ENCODE measurements around the gene RBFOX2. TPM values are rescaled to one million over a fixed set of nuclear protein-coding genes. Genes with fewer than 3 reads are reported as not detected.

The RBFOX2 gene
- total and polyA plus RNA-seq, 2 experiments from 2014 or later, result 88.8 to 131 TPM

DNA sequence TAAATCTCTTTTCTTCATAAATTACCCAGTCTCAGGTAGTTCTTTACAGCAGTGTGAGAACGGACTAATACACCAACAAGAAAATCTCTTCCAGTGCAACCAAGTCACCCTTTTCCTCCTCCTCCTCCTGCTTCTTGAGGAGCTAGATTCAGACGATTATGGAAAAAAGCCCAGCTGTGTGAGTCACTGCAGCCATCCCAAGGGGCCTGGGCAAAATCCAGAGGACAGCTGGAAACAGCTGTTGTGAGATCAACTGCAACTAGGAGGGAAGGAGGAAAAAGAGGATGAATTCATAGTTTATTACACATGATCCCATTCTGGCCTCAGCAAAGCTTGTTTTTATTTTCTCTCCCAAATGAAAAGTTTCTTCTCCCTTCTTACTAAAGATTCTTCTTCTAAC lies 32.9 kb downstream of the RBFOX2 start (continued):
- TF ChIP-seq CREB1 (CRISPR knock-in tag; IDR thresholded peaks at IDR 0.05; ENCODE audit: low read depth) (no peak), NANOG (IDR thresholded peaks at IDR 0.05; ENCODE audit: borderline replicate concordance) (no peak), EZH2 (IDR thresholded peaks at IDR 0.05; ENCODE audit: low read depth, unreplicated experiment) (no peak), EZH2phosphoT487 (IDR thresholded peaks at IDR 0.05; ENCODE audit: unreplicated experiment) (no peak), ZNF114 (CRISPR knock-in tag; IDR thresholded peaks at IDR 0.05) (no peak), STAT1 (IDR thresholded peaks at IDR 0.05; ENCODE audit: unreplicated experiment) (no peak)
- TF ChIP-seq, protein P1, sequence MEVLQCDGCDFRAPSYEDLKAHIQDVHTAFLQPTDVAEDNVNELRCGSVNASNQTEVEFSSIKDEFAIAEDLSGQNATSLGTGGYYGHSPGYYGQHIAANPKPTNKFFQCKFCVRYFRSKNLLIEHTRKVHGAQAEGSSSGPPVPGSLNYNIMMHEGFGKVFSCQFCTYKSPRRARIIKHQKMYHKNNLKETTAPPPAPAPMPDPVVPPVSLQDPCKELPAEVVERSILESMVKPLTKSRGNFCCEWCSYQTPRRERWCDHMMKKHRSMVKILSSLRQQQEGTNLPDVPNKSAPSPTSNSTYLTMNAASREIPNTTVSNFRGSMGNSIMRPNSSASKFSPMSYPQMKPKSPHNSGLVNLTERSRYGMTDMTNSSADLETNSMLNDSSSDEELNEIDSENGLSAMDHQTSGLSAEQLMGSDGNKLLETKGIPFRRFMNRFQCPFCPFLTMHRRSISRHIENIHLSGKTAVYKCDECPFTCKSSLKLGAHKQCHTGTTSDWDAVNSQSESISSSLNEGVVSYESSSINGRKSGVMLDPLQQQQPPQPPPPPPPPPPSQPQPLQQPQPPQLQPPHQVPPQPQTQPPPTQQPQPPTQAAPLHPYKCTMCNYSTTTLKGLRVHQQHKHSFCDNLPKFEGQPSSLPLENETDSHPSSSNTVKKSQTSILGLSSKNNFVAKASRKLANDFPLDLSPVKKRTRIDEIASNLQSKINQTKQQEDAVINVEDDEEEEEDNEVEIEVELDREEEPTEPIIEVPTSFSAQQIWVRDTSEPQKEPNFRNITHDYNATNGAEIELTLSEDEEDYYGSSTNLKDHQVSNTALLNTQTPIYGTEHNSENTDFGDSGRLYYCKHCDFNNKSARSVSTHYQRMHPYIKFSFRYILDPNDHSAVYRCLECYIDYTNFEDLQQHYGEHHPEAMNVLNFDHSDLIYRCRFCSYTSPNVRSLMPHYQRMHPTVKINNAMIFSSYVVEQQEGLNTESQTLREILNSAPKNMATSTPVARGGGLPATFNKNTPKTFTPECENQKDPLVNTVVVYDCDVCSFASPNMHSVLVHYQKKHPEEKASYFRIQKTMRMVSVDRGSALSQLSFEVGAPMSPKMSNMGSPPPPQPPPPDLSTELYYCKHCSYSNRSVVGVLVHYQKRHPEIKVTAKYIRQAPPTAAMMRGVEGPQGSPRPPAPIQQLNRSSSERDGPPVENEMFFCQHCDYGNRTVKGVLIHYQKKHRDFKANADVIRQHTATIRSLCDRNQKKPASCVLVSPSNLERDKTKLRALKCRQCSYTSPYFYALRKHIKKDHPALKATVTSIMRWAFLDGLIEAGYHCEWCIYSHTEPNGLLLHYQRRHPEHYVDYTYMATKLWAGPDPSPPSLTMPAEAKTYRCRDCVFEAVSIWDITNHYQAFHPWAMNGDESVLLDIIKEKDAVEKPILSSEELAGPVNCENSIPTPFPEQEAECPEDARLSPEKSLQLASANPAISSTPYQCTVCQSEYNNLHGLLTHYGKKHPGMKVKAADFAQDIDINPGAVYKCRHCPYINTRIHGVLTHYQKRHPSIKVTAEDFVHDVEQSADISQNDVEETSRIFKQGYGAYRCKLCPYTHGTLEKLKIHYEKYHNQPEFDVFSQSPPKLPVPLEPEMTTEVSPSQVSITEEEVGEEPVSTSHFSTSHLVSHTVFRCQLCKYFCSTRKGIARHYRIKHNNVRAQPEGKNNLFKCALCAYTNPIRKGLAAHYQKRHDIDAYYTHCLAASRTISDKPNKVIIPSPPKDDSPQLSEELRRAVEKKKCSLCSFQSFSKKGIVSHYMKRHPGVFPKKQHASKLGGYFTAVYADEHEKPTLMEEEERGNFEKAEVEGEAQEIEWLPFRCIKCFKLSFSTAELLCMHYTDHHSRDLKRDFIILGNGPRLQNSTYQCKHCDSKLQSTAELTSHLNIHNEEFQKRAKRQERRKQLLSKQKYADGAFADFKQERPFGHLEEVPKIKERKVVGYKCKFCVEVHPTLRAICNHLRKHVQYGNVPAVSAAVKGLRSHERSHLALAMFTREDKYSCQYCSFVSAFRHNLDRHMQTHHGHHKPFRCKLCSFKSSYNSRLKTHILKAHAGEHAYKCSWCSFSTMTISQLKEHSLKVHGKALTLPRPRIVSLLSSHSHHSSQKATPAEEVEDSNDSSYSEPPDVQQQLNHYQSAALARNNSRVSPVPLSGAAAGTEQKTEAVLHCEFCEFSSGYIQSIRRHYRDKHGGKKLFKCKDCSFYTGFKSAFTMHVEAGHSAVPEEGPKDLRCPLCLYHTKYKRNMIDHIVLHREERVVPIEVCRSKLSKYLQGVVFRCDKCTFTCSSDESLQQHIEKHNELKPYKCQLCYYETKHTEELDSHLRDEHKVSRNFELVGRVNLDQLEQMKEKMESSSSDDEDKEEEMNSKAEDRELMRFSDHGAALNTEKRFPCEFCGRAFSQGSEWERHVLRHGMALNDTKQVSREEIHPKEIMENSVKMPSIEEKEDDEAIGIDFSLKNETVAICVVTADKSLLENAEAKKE (CRISPR knock-in tag; IDR thresholded peaks at IDR 0.05), result no peak

DNA sequence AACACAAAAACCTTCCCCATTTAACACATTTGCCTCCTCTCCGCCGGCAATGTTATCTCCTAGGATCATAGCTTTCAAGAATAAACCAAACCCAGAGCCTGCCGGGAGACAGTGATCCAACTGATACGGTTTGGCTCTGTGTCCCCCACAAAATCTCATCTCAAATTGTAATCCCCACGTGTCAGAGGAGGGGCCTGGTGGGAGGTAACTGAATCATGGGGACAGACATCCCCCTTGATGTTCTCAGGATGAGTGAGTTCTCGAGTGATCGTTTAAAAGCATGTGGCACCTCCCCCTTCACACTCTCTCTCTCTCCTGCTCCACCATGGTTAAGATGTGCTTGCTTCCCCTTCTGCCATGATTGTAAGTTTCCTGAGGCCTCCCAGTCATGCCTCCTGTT lies 33.3 kb downstream of the RBFOX2 start:
- Histone ChIP-seq H3K79me2 (replicated peaks; ENCODE audit: insufficient read depth) (peaks cover 90% of the 10 kb centered on the region), H3K4me3 (no peak overlapping the region)
- peaks cover 10% of the 10 kb centered on the region for H3K36me3 Mint-ChIP-seq (ENCODE audit: low read depth)
- TF ChIP-seq CREB1 (CRISPR knock-in tag; IDR thresholded peaks at IDR 0.05; ENCODE audit: low read depth) (no peak), JUNB (IDR thresholded peaks at IDR 0.05; ENCODE audit: unreplicated experiment) (no peak), NANOG (IDR thresholded peaks at IDR 0.05; ENCODE audit: borderline replicate concordance) (no peak), STAT1 (IDR thresholded peaks at IDR 0.05; ENCODE audit: unreplicated experiment) (no peak), ZNF331 (CRISPR knock-in tag; IDR thresholded peaks at IDR 0.05; ENCODE audit: low read depth) (no peak)
- TF ChIP-seq, protein P2, sequence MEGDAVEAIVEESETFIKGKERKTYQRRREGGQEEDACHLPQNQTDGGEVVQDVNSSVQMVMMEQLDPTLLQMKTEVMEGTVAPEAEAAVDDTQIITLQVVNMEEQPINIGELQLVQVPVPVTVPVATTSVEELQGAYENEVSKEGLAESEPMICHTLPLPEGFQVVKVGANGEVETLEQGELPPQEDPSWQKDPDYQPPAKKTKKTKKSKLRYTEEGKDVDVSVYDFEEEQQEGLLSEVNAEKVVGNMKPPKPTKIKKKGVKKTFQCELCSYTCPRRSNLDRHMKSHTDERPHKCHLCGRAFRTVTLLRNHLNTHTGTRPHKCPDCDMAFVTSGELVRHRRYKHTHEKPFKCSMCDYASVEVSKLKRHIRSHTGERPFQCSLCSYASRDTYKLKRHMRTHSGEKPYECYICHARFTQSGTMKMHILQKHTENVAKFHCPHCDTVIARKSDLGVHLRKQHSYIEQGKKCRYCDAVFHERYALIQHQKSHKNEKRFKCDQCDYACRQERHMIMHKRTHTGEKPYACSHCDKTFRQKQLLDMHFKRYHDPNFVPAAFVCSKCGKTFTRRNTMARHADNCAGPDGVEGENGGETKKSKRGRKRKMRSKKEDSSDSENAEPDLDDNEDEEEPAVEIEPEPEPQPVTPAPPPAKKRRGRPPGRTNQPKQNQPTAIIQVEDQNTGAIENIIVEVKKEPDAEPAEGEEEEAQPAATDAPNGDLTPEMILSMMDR (conservative IDR thresholded peaks at IDR 0.05; ENCODE audit: low read depth in 2 of 2), result no peak

More for the DNA sequence above, 33.3 kb downstream of the RBFOX2 start:
- Mint-ChIP-seq H3K27ac (no peak overlapping the region), H3K27me3 (ENCODE audit: insufficient read depth, low read depth, poor library complexity) (peaks cover 3% of the 10 kb centered on the region), H3K9me3 (peaks cover 3% of the 10 kb centered on the region; the same call in 2 of the 3 replicates), H3K4me3 (no peak overlapping the region), H3K4me1 (peaks cover 29% of the 10 kb centered on the region)
- Histone ChIP-seq H3K27ac (ENCODE audit: low read depth) (no peak overlapping the region; the same call in 1 of the 2 replicates), H3K9me2 (ENCODE audit: insufficient read depth) (no peaks in the 10 kb centered on the region), H3K4me1 (ENCODE audit: insufficient read depth) (peaks cover 17% of the 10 kb centered on the region), H3F3A (replicated peaks; ENCODE audit: low read depth) (no peaks in the 10 kb centered on the region), H3K4me2 (0 out of 2 replicates have a peak overlapping the region, but pooled peaks have one; percentile 44), H4K20me1 (replicated peaks; ENCODE audit: insufficient read depth) (peaks cover 28% of the 10 kb centered on the region), H3K36me3 (ENCODE audit: insufficient read depth) (no peaks in the 10 kb centered on the region), H2AFZ (no peak overlapping the region), H3K27me3 (ENCODE audit: insufficient read depth) (no peaks in the 10 kb centered on the region)
- DNase-seq (ENCODE audit: low spot score) (no peak), ATAC-seq (no peak; the same call in 2 of the 3 replicates)

Measured in GM23338 (cell line).